ENCODE results near the gene PARK7. TPM values are rescaled to one million over a fixed set of nuclear protein-coding genes. Genes with fewer than 3 reads are reported as not detected.

PARK7 gene
- total and polyA plus RNA-seq, 11 donors: 275 to 550 (median 345) TPM

Other genes with a start within 250 kb of the PARK7 start
- gene VAMP3, start 190.4 kb upstream of the PARK7 start, total RNA-seq: 100 to 1,000 TPM in 1 of 9 donors, 10 to 100 TPM in 8; 57.8 to 100 (median 83.5) TPM
- 10 to 100 TPM; 40.2 to 70.9 TPM for gene VAMP3, start 190.4 kb upstream of the PARK7 start, polyA plus RNA-seq
- gene PER3, start 177.4 kb upstream of the PARK7 start, total RNA-seq: 10 to 100 TPM in 7 of 9 donors, 1 to 10 TPM in 2; 6.1 to 46.6 (median 18.5) TPM
- gene PER3, start 177.4 kb upstream of the PARK7 start, polyA plus RNA-seq: 1 to 10 TPM; 3.3 to 8.4 TPM
- under 1 TPM in 1 of 9 donors, not detected in 8; 0.54 TPM for gene UTS2, start 108.6 kb upstream of the PARK7 start, total RNA-seq
- gene UTS2, start 108.6 kb upstream of the PARK7 start, polyA plus RNA-seq: not detected
- gene TNFRSF9, start 20.9 kb upstream of the PARK7 start, total RNA-seq: 1 to 10 TPM in 1 of 9 donors, under 1 TPM in 2, not detected in 6; 0.05 to 1.9 (median 0.68) TPM
- gene TNFRSF9, start 20.9 kb upstream of the PARK7 start, polyA plus RNA-seq: under 1 TPM in 1 of 2 donors, not detected in 1; 0.04 TPM
- gene ERRFI1, start 64.6 kb downstream of the PARK7 start, total RNA-seq: 10 to 100 TPM in 5 of 9 donors, 1 to 10 TPM in 4; 6.2 to 16.1 (median 12.0) TPM
- gene ERRFI1, start 64.6 kb downstream of the PARK7 start, polyA plus RNA-seq: 10 to 100 TPM in 1 of 2 donors, 1 to 10 TPM in 1; 3.8 to 26.0 TPM

All from heart left ventricle (tissue), 11 donors.